HepG2 (cell line): ENCODE data around the gene DHFR2. TPM values are rescaled to one million over a fixed set of nuclear protein-coding genes. Genes with fewer than 3 reads are reported as not detected.

Experiments used
- ATAC-seq: fragments of 200-7000 bp; cut with Tn5 transposase; 3 replicates; pipeline ENCODE4 v1.9.1; 2020; ENCODE audit warnings: mild to moderate bottlenecking, moderate library complexity
- BruUV-seq: library from RNA; stranded (reverse); fragments of 400-500 nt; replicated peaks from 2 replicates; lab custom pipeline; 2021; lab: Mats Ljungman, UMichigan
- CTCF ChIA-PET: fragments of 300-600 bp; formaldehyde crosslinking; extraction: SDS; loops from one replicate; lab custom pipeline; 2021; ENCODE audit warnings: low total read pairs, inconsistent platforms, low intra/inter-chr PET ratio; lab: Yijun Ruan, JAX
- POLR2A ChIA-PET: fragments of 350-600 bp; sonication (Branson Sonifier 250); formaldehyde crosslinking; loops from one replicate; lab custom pipeline; 2020; ENCODE audit warnings: antibody characterized with exemption, inconsistent platforms; lab: Yijun Ruan, JAX
- DNase-seq: peaks from one replicate; pipeline ENCODE4 v3.0.0-alpha.2; 2015; ENCODE audit warnings: low spot score
- FAIRE-seq: peaks from 3 replicates; lab custom pipeline; 2011; peaks lifted over from hg19 to GRCh38; lab: Jason Lieb, UNC
- H2AFZ ChIP-seq: one replicate; pipeline ENCODE4 v1.6.1; 2011; ENCODE audit warnings: low read length, inconsistent platforms
- H3K27ac ChIP-seq: fragments of 300-600 bp; 3 replicates; pipeline ENCODE4 v1.8.0; 2011; ENCODE audit warnings: mixed run types, mild to moderate bottlenecking, mixed read lengths, low read length, inconsistent platforms; ENCODE audit not compliant: insufficient read depth; ENCODE audit errors: extremely low read length
- H3K27me3 ChIP-seq, 2 experiments: fragments of 200-600 bp in 1 of 2; 2 replicates in 1 of 2; 3 replicates in 1 of 2; pipeline versions ENCODE4 v1.6.0 to v1.8.0; 2011; ENCODE audit warnings: low read length in 2 of 2, mild to moderate bottlenecking in 2 of 2, moderate library complexity in 2 of 2, inconsistent platforms in 1 of 2; ENCODE audit not compliant: insufficient read depth in 2 of 2, control insufficient read depth in 1 of 2
- H3K36me3 ChIP-seq, 2 experiments: fragments of 200-600 bp in 1 of 2; replicated peaks in 1 of 2; 2 replicates in 1 of 2; 3 replicates in 1 of 2; pipeline versions ENCODE4 v1.5.1 to v1.8.0; 2011; ENCODE audit warnings: low read length in 2 of 2, inconsistent platforms in 1 of 2; ENCODE audit not compliant: insufficient read depth in 2 of 2, control insufficient read depth in 1 of 2
- H3K4me1 ChIP-seq: 2 replicates; pipeline ENCODE4 v1.5.1; 2012; ENCODE audit warnings: low read length, inconsistent platforms; ENCODE audit not compliant: insufficient read depth
- H3K4me2 ChIP-seq: 2 replicates; pipeline ENCODE4 v1.6.0; 2011; ENCODE audit warnings: low read depth, low read length, inconsistent platforms
- H3K4me3 ChIP-seq, 3 experiments: fragments of 200-600 bp in 1 of 3; sonication (generic), shearing (Covaris generic) in 1 of 3; replicated peaks in 1 of 3; 2 replicates each; pipeline ENCODE4 v1.5.1; 2011 to 2016; ENCODE audit warnings: low read length in 3 of 3, inconsistent platforms in 2 of 3, low read depth in 2 of 3, mild to moderate bottlenecking in 2 of 3, control low read depth in 1 of 3, mixed read lengths in 1 of 3; ENCODE audit not compliant: insufficient read depth in 1 of 3
- H3K79me2 ChIP-seq: one replicate; pipeline ENCODE4 v1.6.1; 2011; ENCODE audit warnings: low read length, inconsistent platforms; ENCODE audit not compliant: insufficient read depth
- H3K9ac ChIP-seq: 2 replicates; pipeline ENCODE4 v1.6.0; 2011; ENCODE audit warnings: mild to moderate bottlenecking, low read depth, low read length, inconsistent platforms; ENCODE audit not compliant: insufficient read depth
- H3K9me3 ChIP-seq: 2 replicates; pipeline ENCODE4 v1.5.1; 2012; ENCODE audit warnings: mild to moderate bottlenecking, low read length
- H4K20me1 ChIP-seq: 2 replicates; pipeline ENCODE4 v1.6.0; 2011; ENCODE audit warnings: inconsistent platforms, mild to moderate bottlenecking, low read length, moderate library complexity; ENCODE audit not compliant: insufficient read depth
- BRCA1 ChIP-seq: sonication (generic); formaldehyde crosslinking; IDR thresholded peaks from 2 replicates; pipeline ENCODE4 v1.4.0; 2020; ENCODE audit warnings: missing genetic modification reagents
- GFI1 ChIP-seq: sonication (generic); formaldehyde crosslinking; IDR thresholded peaks from 2 replicates; pipeline ENCODE4 v1.5.0; 2020; ENCODE audit warnings: missing genetic modification reagents, mild to moderate bottlenecking, borderline replicate concordance
- POGZ ChIP-seq: sonication (generic); formaldehyde crosslinking; IDR thresholded peaks from 2 replicates; pipeline ENCODE4 v1.4.0; 2020; ENCODE audit warnings: mild to moderate bottlenecking, missing genetic modification reagents
- PTBP1 ChIP-seq: fragments of 200-400 bp; formaldehyde crosslinking; IDR thresholded peaks from 2 replicates; pipeline ENCODE4 v1.6.1; 2018; ENCODE audit warnings: low read length, low read depth; ENCODE audit not compliant: poor library complexity, severe bottlenecking
- RAD21 ChIP-seq: fragments of 450-650 bp; formaldehyde crosslinking; IDR thresholded peaks from 2 replicates; pipeline ENCODE4 v1.5.0; 2020; ENCODE audit warnings: mild to moderate bottlenecking
- SSRP1 ChIP-seq: IDR thresholded peaks from 2 replicates; pipeline ENCODE4 v1.6.1; 2016; ENCODE audit warnings: control low read depth
- ZFP62 ChIP-seq: sonication (generic); formaldehyde crosslinking; IDR thresholded peaks from 2 replicates; pipeline ENCODE4 v1.4.0; 2020; ENCODE audit warnings: missing genetic modification reagents
- WGBS: methylation state at CpG from one replicate; pipeline ENCODE4 v1.1.6; 2017; ENCODE audit warnings: low lambda C conversion rate; 5-methylcytosine and 5-hydroxymethylcytosine counted together
- in situ Hi-C: cut with HindIII; loops from 2 replicates; pipeline ENCODE4 v1.10.0; 2017; ENCODE audit warnings: low pct_unique_long_range_greater_than_20kb; ENCODE audit not compliant: extremely low pct_ligation_motif_present
- intact Hi-C: fragments of 100-400 bp; cut with micrococcal nuclease; formaldehyde crosslinking; loops from one replicate; pipeline ENCODE4 v1.10.0; 2022; ENCODE audit not compliant: unreplicated experiment
- polyA plus RNA-seq, 8 experiments: library from polyadenylated mRNA; depleted of rRNA in 3 of 8; stranded (reverse) in 7 of 8; unstranded in 1 of 8; fragments of >200 nt; fragmentation: Illumina TruSeq in 4 of 8; extraction: Trizol in 4 of 8; gene quantifications; 2 replicates each; pipeline versions ENCODE4 v1.2.1 to v1.2.3, GENCODE V29; 2011 to 2016; ENCODE audit warnings: low read depth in 4 of 8, missing spikeins in 1 of 8, mixed read lengths in 1 of 8; ENCODE audit not compliant: insufficient read depth in 1 of 8
- total RNA-seq, 5 experiments: library from RNA; depleted of rRNA; stranded (reverse); fragments of >200 nt; fragmentation: Illumina TruSeq; extraction: Trizol; gene quantifications; 2 replicates each; pipeline ENCODE4 v1.2.3, GENCODE V29; 2016; ENCODE audit warnings: low read depth in 1 of 5
- TF ChIP-seq, protein P1 (sequence below): sonication (generic); formaldehyde crosslinking; IDR thresholded peaks from 2 replicates; pipeline ENCODE4 v1.4.0; 2020; ENCODE audit warnings: low read depth, mild to moderate bottlenecking, missing genetic modification reagents
- TF ChIP-seq, protein P2 (sequence below): sonication (generic); IDR thresholded peaks from 2 replicates; pipeline ENCODE4 v1.6.1; 2016; ENCODE audit warnings: low read depth, borderline replicate concordance
- TF ChIP-seq, protein P3 (sequence below): sonication (generic); formaldehyde crosslinking; IDR thresholded peaks from 2 replicates; pipeline ENCODE4 v1.8.0; 2022; ENCODE audit warnings: mild to moderate bottlenecking, missing genetic modification reagents; ENCODE audit not compliant: insufficient replicate concordance

DHFR2 gene
- total and polyA plus RNA-seq, 2 of the 13 experiments (the other 11 are each of a cell fraction or from before 2014, with no cell fraction given): 1.4 to 4.6 TPM

DNA sequence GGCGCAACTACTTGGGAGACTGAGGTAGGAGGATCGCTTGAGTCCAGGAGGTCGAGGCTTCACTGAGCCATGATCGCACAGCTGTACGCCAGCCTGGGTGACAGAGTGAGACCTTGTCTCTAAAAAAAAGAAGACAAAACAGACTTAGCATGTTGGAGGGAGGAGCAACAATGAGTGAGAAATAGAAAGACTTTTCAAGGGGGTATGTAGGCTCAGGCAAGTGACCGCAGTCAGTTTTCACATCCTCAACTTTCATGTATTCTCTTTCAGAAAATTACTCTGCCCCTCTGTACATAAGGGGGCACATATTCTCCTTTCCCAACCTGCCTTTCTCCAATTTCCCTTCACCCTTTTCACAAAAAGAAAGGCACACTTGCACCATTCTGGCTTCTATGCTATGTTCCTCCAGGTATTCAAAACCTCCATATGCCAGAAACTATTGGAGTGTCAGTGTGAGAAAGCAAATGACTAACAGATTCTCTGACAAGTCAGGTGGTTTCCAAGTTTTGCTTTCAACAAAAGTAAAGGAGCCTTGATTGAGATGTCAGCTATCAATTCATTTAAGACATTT, 7.7 kb upstream of the DHFR2 start:
- no peak for TF ChIP-seq SSRP1
- no peak for TF ChIP-seq ZFP62 (CRISPR knock-in tag)
- TF ChIP-seq PTBP1: no peak
- TF ChIP-seq, protein P1, sequence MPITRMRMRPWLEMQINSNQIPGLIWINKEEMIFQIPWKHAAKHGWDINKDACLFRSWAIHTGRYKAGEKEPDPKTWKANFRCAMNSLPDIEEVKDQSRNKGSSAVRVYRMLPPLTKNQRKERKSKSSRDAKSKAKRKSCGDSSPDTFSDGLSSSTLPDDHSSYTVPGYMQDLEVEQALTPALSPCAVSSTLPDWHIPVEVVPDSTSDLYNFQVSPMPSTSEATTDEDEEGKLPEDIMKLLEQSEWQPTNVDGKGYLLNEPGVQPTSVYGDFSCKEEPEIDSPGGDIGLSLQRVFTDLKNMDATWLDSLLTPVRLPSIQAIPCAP (CRISPR knock-in tag): no peak
- TF ChIP-seq BRCA1 (CRISPR knock-in tag): no peak
- TF ChIP-seq, protein P2, sequence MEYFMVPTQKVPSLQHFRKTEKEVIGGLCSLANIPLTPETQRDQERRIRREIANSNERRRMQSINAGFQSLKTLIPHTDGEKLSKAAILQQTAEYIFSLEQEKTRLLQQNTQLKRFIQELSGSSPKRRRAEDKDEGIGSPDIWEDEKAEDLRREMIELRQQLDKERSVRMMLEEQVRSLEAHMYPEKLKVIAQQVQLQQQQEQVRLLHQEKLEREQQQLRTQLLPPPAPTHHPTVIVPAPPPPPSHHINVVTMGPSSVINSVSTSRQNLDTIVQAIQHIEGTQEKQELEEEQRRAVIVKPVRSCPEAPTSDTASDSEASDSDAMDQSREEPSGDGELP: no peak
- TF ChIP-seq RAD21: no peak
- TF ChIP-seq, protein P3, sequence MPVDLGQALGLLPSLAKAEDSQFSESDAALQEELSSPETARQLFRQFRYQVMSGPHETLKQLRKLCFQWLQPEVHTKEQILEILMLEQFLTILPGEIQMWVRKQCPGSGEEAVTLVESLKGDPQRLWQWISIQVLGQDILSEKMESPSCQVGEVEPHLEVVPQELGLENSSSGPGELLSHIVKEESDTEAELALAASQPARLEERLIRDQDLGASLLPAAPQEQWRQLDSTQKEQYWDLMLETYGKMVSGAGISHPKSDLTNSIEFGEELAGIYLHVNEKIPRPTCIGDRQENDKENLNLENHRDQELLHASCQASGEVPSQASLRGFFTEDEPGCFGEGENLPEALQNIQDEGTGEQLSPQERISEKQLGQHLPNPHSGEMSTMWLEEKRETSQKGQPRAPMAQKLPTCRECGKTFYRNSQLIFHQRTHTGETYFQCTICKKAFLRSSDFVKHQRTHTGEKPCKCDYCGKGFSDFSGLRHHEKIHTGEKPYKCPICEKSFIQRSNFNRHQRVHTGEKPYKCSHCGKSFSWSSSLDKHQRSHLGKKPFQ (CRISPR knock-in tag): no peak
- no peak for TF ChIP-seq GFI1 (CRISPR knock-in tag)
- TF ChIP-seq POGZ (CRISPR knock-in tag): no peak
- TF ChIP-seq, all 625 proteins: peak for 0
- DNase-seq (no peak), ATAC-seq (no peak), FAIRE-seq (no peak)
- POLR2A ChIA-PET: interaction anchor here (1.9 kb wide), 1 partner anchor 8 kb away, joined by 7 read pairs; the partner anchor contains the start of genes DHFR2 and NSUN3
- no peaks in the 10 kb centered on the region for H3K79me2 ChIP-seq
- H2AFZ ChIP-seq: no peak overlapping the region
- peaks cover 0 to 12% of the 10 kb centered on the region in 2 experiments; a peak in 2 of 5 replicates for H3K36me3 ChIP-seq
- 95% methylated on average over 6 of the region's 6 CpGs for WGBS
- peaks cover 10% of the 10 kb centered on the region; the same call in 1 of the 2 replicates for H3K9me3 ChIP-seq
- H3K27me3 ChIP-seq: no peaks in the 10 kb centered on the region
- H3K4me1 ChIP-seq: 0 out of 2 replicates have a peak, but pooled peaks cover 2% of the 10 kb centered on the region
- no peak overlapping the region for H3K4me3 ChIP-seq
- H3K9ac ChIP-seq: no peak overlapping the region
- no peak overlapping the region for H3K4me2 ChIP-seq
- no peak overlapping the region for H3K27ac ChIP-seq
- intact Hi-C loops: no loop called here
- no TSS peak for BruUV-seq
- CTCF ChIA-PET: interaction anchor here (4.2 kb wide), 1 partner anchor 66 kb away, joined by 25 read pairs; no protein-coding TSS in a partner anchor
- H4K20me1 ChIP-seq: no peaks in the 10 kb centered on the region
- in situ Hi-C loops: no loop called here
